PC-3 (cell line): ENCODE results near the gene UBE2F. TPM values are rescaled to one million over a fixed set of nuclear protein-coding genes. Genes with fewer than 3 reads are reported as not detected.
A peak's percentile ranks its signal among the peaks of the same experiment; 100 is the strongest.
"Not testable (repeated sequence)": the region's sequence is repeated elsewhere in the genome, so short reads cannot be mapped to it uniquely, and the experiment has no call there.

Experiments used
- ATAC-seq: fragments of 200-7000 bp; cut with Tn5 transposase; 2 replicates; pipeline ENCODE4 v1.9.1; 2020; ENCODE audit warnings: mild to moderate bottlenecking, moderate library complexity
- BruUV-seq: library from RNA; stranded (reverse); fragments of 400-500 nt; replicated peaks from 2 replicates; lab custom pipeline; 2021; lab: Mats Ljungman, UMichigan
- CTCF ChIA-PET: fragments of 300-600 bp; sonication (Branson Sonifier 250); formaldehyde crosslinking; loops from one replicate; lab custom pipeline; 2022; ENCODE audit warnings: antibody characterized with exemption; lab: Charles Lee
- POLR2A ChIA-PET: fragments of 300-600 bp; sonication (Branson Sonifier 250); formaldehyde crosslinking; loops from one replicate; lab custom pipeline; 2022; ENCODE audit warnings: antibody characterized with exemption; ENCODE audit not compliant: unreplicated experiment; lab: Charles Lee
- DNase-seq: peaks from one replicate; pipeline ENCODE4 v3.0.0-alpha.2; 2015
- H2AFZ ChIP-seq: fragments of 300-600 bp; sonication (generic); 2 replicates; pipeline ENCODE4 v1.6.0; 2016; ENCODE audit warnings: antibody characterized with exemption, low read length
- H3F3A ChIP-seq: fragments of 300-600 bp; sonication (generic); one replicate; pipeline ENCODE4 v1.6.0; 2017; ENCODE audit warnings: antibody characterized with exemption, low read length, control low read depth, mild to moderate bottlenecking; ENCODE audit not compliant: unreplicated experiment
- H3K27ac ChIP-seq: fragments of 300-600 bp; sonication (generic); 2 replicates; pipeline ENCODE4 v1.5.1; 2016; ENCODE audit warnings: mild to moderate bottlenecking, low read length
- H3K27me3 ChIP-seq: fragments of 300-600 bp; sonication (generic); 2 replicates; pipeline ENCODE4 v1.6.1; 2016; ENCODE audit warnings: low read length, mixed read lengths
- H3K36me3 ChIP-seq: fragments of 300-600 bp; sonication (generic); 2 replicates; pipeline ENCODE4 v1.6.1; 2016; ENCODE audit warnings: low read depth, mixed run types, low read length, mixed read lengths
- H3K4me1 ChIP-seq: fragments of 300-600 bp; sonication (generic); 2 replicates; pipeline ENCODE4 v1.5.1; 2016; ENCODE audit warnings: low read length; ENCODE audit not compliant: insufficient read depth
- H3K4me2 ChIP-seq: fragments of 300-600 bp; sonication (generic); 2 replicates; pipeline ENCODE4 v1.6.0; 2016; ENCODE audit warnings: low read length
- H3K4me3 ChIP-seq: fragments of 300-600 bp; sonication (generic); 2 replicates; pipeline ENCODE4 v1.5.1; 2016; ENCODE audit warnings: mild to moderate bottlenecking, low read length, mixed read lengths
- H3K79me2 ChIP-seq: fragments of 300-600 bp; sonication (generic); 2 replicates; pipeline ENCODE4 v1.6.1; 2017; ENCODE audit warnings: low read length, mixed read lengths
- H3K9ac ChIP-seq: fragments of 300-600 bp; sonication (generic); 2 replicates; pipeline ENCODE4 v1.6.0; 2016; ENCODE audit warnings: mild to moderate bottlenecking, low read length
- H3K9me2 ChIP-seq: fragments of 300-600 bp; sonication (generic); replicated peaks from 2 replicates; pipeline ENCODE4 v1.6.1; 2016; ENCODE audit warnings: mixed run types, low read length, mixed read lengths
- H3K9me3 ChIP-seq: fragments of 300-600 bp; sonication (generic); 2 replicates; pipeline ENCODE4 v1.6.1; 2016; ENCODE audit warnings: low read length, mixed read lengths
- H4K20me1 ChIP-seq: fragments of 300-600 bp; sonication (generic); 2 replicates; pipeline ENCODE4 v1.6.1; 2016; ENCODE audit warnings: low read length, mixed read lengths
- CTCF ChIP-seq: fragments of 300-600 bp; sonication (generic); conservative IDR thresholded peaks from 2 replicates; pipeline ENCODE4 v1.5.1; 2017; ENCODE audit warnings: antibody characterized with exemption, low read depth, mild to moderate bottlenecking, low read length
- EZH2 ChIP-seq: fragments of 300-600 bp; sonication (generic); IDR thresholded peaks from one replicate; pipeline ENCODE4 v1.6.1; 2017; ENCODE audit warnings: antibody characterized with exemption, mild to moderate bottlenecking, low read length; ENCODE audit not compliant: unreplicated experiment
- EZH2phosphoT487 ChIP-seq: fragments of 300-600 bp; sonication (generic); IDR thresholded peaks from 2 replicates; pipeline ENCODE4 v1.6.1; 2018; ENCODE audit warnings: mild to moderate bottlenecking, antibody characterized with exemption, low read length, borderline replicate concordance
- intact Hi-C: fragments of 100-400 bp; cut with micrococcal nuclease; formaldehyde crosslinking; loops from 2 replicates; pipeline ENCODE4 v1.9.0; 2023
- total RNA-seq: library from RNA; depleted of rRNA; stranded (reverse); fragments of >200 nt; gene quantifications from 2 replicates; pipeline ENCODE4 v1.2.3, GENCODE V29; 2014

UBE2F gene
- total RNA-seq, 1 experiment from 2014 or later: 57.8 TPM

DNA sequence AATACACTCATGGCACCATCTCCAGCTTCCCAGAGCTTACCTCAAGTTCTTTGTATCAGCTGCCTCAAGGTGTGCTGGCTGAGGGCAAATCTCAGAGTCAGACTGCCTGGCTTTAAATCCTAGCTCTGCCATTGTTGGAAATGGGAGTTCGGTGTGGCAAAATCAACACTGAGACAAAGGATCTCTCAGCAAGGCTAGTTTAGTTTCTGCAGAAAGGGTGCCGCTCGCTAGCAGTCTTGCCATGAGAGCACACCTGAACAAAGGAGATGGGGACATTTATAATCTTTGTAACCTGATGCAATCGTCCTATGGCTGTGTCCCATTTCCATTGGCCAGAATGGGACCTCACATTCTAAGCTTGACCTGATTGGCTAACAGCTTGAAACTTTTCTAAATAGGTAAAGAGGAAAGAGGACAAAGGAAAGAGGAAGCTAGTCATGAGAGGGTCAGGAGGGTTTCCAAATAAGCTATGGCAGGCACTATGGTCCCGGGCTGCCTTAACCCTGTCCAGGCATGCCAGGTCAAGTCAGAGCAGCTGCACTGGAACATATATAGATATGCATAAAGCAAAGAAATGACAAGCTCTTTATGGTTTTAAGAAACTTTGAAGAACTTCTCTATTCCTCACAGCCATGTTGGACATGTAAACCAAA is 4.3 kb upstream of the UBE2F start:
- intact Hi-C loops: no loop called here
- no peak overlapping the region for H3K27ac ChIP-seq
- H3K4me1 ChIP-seq: peaks cover 26% of the 10 kb centered on the region
- ATAC-seq (no peak), DNase-seq (no peak)
- no peaks in the 10 kb centered on the region for H3K27me3 ChIP-seq
- ChIA-PET CTCF (no interaction called here), POLR2A (no interaction called here)
- peaks cover 7% of the 10 kb centered on the region; the same call in 1 of the 2 replicates for H3K36me3 ChIP-seq
- no peaks in the 10 kb centered on the region for H4K20me1 ChIP-seq
- H3K9me2 ChIP-seq: no peaks in the 10 kb centered on the region
- no peak overlapping the region for H2AFZ ChIP-seq
- TF ChIP-seq CTCF (no peak), EZH2phosphoT487 (no peak), EZH2 (no peak)
- no TSS peak for BruUV-seq
- peaks cover 12% of the 10 kb centered on the region for H3K9me3 ChIP-seq
- H3K4me3 ChIP-seq: no peak overlapping the region
- peaks cover 4% of the 10 kb centered on the region for H3K79me2 ChIP-seq
- no peak overlapping the region for H3K4me2 ChIP-seq
- H3F3A ChIP-seq: no peaks in the 10 kb centered on the region
- no peak overlapping the region for H3K9ac ChIP-seq

- H3F3A ChIP-seq, H3K9me2 ChIP-seq, H3K36me3 ChIP-seq, H2AFZ ChIP-seq, DNase-seq, H3K4me2 ChIP-seq, CTCF ChIA-PET, ATAC-seq, H3K27me3 ChIP-seq, intact Hi-C loops, H3K4me3 ChIP-seq, POLR2A ChIA-PET, BruUV-seq, H4K20me1 ChIP-seq: not testable (repeated sequence)
- H3K9ac ChIP-seq: peak overlapping the region; percentile 81
- peaks cover 12% of the 10 kb centered on the region for H3K9me3 ChIP-seq
- peaks cover 36% of the 10 kb centered on the region for H3K4me1 ChIP-seq
- H3K27ac ChIP-seq: peak overlapping the region; percentile 95
- H3K79me2 ChIP-seq: peaks cover 13% of the 10 kb centered on the region
Observed at GRCh38 chr2:237963490-237963991, 3.3 kb upstream of the UBE2F start.

GRCh38 chr2:237964194-237964577 is 2.6 kb upstream of the UBE2F start:
- no peak overlapping the region for H3K4me3 ChIP-seq
- H3K9ac ChIP-seq: peak overlapping the region; percentile 81
- H3K9me3 ChIP-seq: peaks cover 12% of the 10 kb centered on the region
- intact Hi-C loops: no loop called here
- peaks cover 7% of the 10 kb centered on the region; the same call in 1 of the 2 replicates for H3K36me3 ChIP-seq
- TF ChIP-seq EZH2 (no peak), EZH2phosphoT487 (no peak)
- H3K27ac ChIP-seq: peak overlapping the region; percentile 95
- peaks cover 20% of the 10 kb centered on the region for H3K79me2 ChIP-seq
- BruUV-seq: no TSS peak
- H2AFZ ChIP-seq: no peak overlapping the region
- no peaks in the 10 kb centered on the region for H3F3A ChIP-seq
- H4K20me1 ChIP-seq: peaks cover 16% of the 10 kb centered on the region
- POLR2A ChIA-PET: no interaction called here
- ATAC-seq (no peak), DNase-seq (no peak)
- H3K9me2 ChIP-seq: no peaks in the 10 kb centered on the region
- peaks cover 40% of the 10 kb centered on the region for H3K4me1 ChIP-seq
- H3K27me3 ChIP-seq: no peaks in the 10 kb centered on the region
- CTCF ChIA-PET: interaction anchor here (0.6 kb wide), 2 partner anchors 10 to 106 kb away, joined by 3 to 4 read pairs; no protein-coding TSS in a partner anchor
- H3K4me2 ChIP-seq: peak overlapping the region; percentile 25; the same call in 1 of the 2 replicates
